Panc1 (cell line): ENCODE measurements around the gene NME5. TPM values are rescaled to one million over a fixed set of nuclear protein-coding genes. Genes with fewer than 3 reads are reported as not detected.

ENCODE experiments used
- ATAC-seq: fragments of 200-7000 bp; cut with Tn5 transposase; 2 replicates; pipeline ENCODE4 v1.9.1; 2020; ENCODE audit warnings: mild to moderate bottlenecking, moderate library complexity
- BruUV-seq: library from RNA; stranded (reverse); fragments of 400-500 nt; replicated peaks from 2 replicates; lab custom pipeline; 2021; lab: Mats Ljungman, UMichigan
- CTCF ChIA-PET: fragments of 300-600 bp; sonication (Branson Sonifier 250); formaldehyde crosslinking; loops from one replicate; lab custom pipeline; 2022; ENCODE audit warnings: antibody characterized with exemption; lab: Charles Lee
- POLR2A ChIA-PET: fragments of 300-600 bp; sonication (Branson Sonifier 250); formaldehyde crosslinking; loops from one replicate; lab custom pipeline; 2022; ENCODE audit warnings: antibody characterized with exemption; lab: Charles Lee
- DNase-seq: peaks from one replicate; pipeline ENCODE4 v3.0.0-alpha.2; 2010; ENCODE audit warnings: low read depth, low spot score
- H3K27ac ChIP-seq: 2 replicates; pipeline ENCODE4 v1.5.1; 2011; ENCODE audit warnings: mild to moderate bottlenecking, low read length, inconsistent platforms
- H3K27me3 ChIP-seq: fragments of 200-500 bp; sonication (Bioruptor generic); 2 replicates; pipeline ENCODE4 v1.6.0; 2014; ENCODE audit warnings: low read length, inconsistent platforms; ENCODE audit not compliant: control insufficient read depth, insufficient read depth
- H3K36me3 ChIP-seq: fragments of 200-500 bp; sonication (Bioruptor generic); 2 replicates; pipeline ENCODE4 v1.5.1; 2014; ENCODE audit warnings: inconsistent platforms, mild to moderate bottlenecking, low read length, moderate library complexity; ENCODE audit not compliant: control insufficient read depth, insufficient read depth
- H3K4me1 ChIP-seq: 2 replicates; pipeline ENCODE4 v1.5.1; 2011; ENCODE audit warnings: inconsistent platforms, mild to moderate bottlenecking, low read length, moderate library complexity; ENCODE audit not compliant: control insufficient read depth, insufficient read depth
- H3K4me3 ChIP-seq, 2 experiments: 2 replicates each; pipeline ENCODE4 v1.5.1; 2011 to 2012; ENCODE audit warnings: low read depth in 2 of 2, low read length in 2 of 2, mild to moderate bottlenecking in 2 of 2, inconsistent platforms in 1 of 2, moderate library complexity in 1 of 2
- H3K9me3 ChIP-seq: fragments of 200-500 bp; sonication (Bioruptor generic); 2 replicates; pipeline ENCODE4 v1.5.1; 2014; ENCODE audit warnings: low read depth, mild to moderate bottlenecking, inconsistent platforms, low read length, moderate library complexity; ENCODE audit not compliant: control insufficient read depth, insufficient read depth
- CTCF ChIP-seq: fragments of 450-650 bp; IDR thresholded peaks from 2 replicates; pipeline ENCODE4 v1.5.1; 2017; ENCODE audit warnings: mild to moderate bottlenecking
- POLR2AphosphoS5 ChIP-seq: IDR thresholded peaks from 2 replicates; pipeline ENCODE4 v1.6.1; 2012; ENCODE audit warnings: mild to moderate bottlenecking, low read depth, low read length, moderate library complexity
- REST ChIP-seq, 2 experiments: IDR thresholded peaks; 2 replicates each; pipeline ENCODE4 v1.6.1; 2011 to 2012; ENCODE audit warnings: low read depth in 2 of 2, control low read depth in 1 of 2, low read length in 1 of 2, mild to moderate bottlenecking in 1 of 2, moderate library complexity in 1 of 2; ENCODE audit not compliant: insufficient read depth in 1 of 2
- SIN3A ChIP-seq: IDR thresholded peaks from 2 replicates; pipeline ENCODE4 v1.6.1; 2012; ENCODE audit warnings: low read depth, mild to moderate bottlenecking, low read length, moderate library complexity, borderline replicate concordance; ENCODE audit not compliant: insufficient read depth
- TCF7L2 ChIP-seq: IDR thresholded peaks from 2 replicates; pipeline ENCODE4 v1.6.1; 2011; ENCODE audit warnings: mild to moderate bottlenecking, low read depth, low read length, inconsistent platforms
- in situ Hi-C: cut with HindIII; loops from 2 replicates; pipeline ENCODE4 v1.10.0; 2016; ENCODE audit warnings: low sequenced_read_pairs, low pct_unique_long_range_greater_than_20kb
- intact Hi-C: fragments of 100-400 bp; cut with micrococcal nuclease; formaldehyde crosslinking; loops from one replicate; pipeline ENCODE4 v1.10.0; 2022; ENCODE audit not compliant: unreplicated experiment
- total RNA-seq: library from RNA; stranded (reverse); gene quantifications from one replicate; pipeline ENCODE4 v1.2.1, GENCODE V29; 2021; ENCODE audit not compliant: unreplicated experiment

The NME5 gene
- total RNA-seq, 1 experiment from 2014 or later = 1.7 TPM

- BruUV-seq = no TSS peak
- Histone ChIP-seq H3K4me1 (peaks cover 4% of the 10 kb centered on the region; the same call in 1 of the 2 replicates), H3K27me3 (no peaks in the 10 kb centered on the region), H3K36me3 (no peaks in the 10 kb centered on the region), H3K4me3 (no peak overlapping the region), H3K9me3 (no peaks in the 10 kb centered on the region), H3K27ac (no peak overlapping the region)
- TF ChIP-seq SIN3A (no peak), POLR2AphosphoS5 (no peak), REST (IDR thresholded peaks at IDR 0.05; ENCODE audit: insufficient read depth in 1 of 2, low read depth in 2 of 2, low read length in 1 of 2) (no peak), TCF7L2 (no peak), CTCF (no peak)
- DNase-seq (no peak), ATAC-seq (no peak)
- intact Hi-C loops (no loop called here), in situ Hi-C loops (no loop called here)
- CTCF ChIA-PET = interaction anchor here (0.5 to 0.6 kb wide), 2 partner anchors 93 to 351 kb away, joined by 5 to 6 read pairs; no protein-coding TSS in a partner anchor
- POLR2A ChIA-PET = interaction anchor here (0.6 kb wide), 1 partner anchor 81 kb away, joined by 4 read pairs; no protein-coding TSS in a partner anchor
These were observed 9.9 kb downstream of the NME5 start for GRCh38 chr5:138129347-138129746.

GRCh38 chr5:138128334-138128733 is 10.9 kb downstream of the NME5 start:
- in situ Hi-C loops (no loop called here), intact Hi-C loops (no loop called here)
- ChIA-PET POLR2A (no interaction called here), CTCF (no interaction called here)
- no peak overlapping the region for H3K4me3 ChIP-seq
- DNase-seq = no peak
- H3K36me3 ChIP-seq = no peaks in the 10 kb centered on the region
- H3K27ac ChIP-seq = no peak overlapping the region
- H3K27me3 ChIP-seq = no peaks in the 10 kb centered on the region
- peaks cover 4% of the 10 kb centered on the region; the same call in 1 of the 2 replicates for H3K4me1 ChIP-seq
- no TSS peak for BruUV-seq
- TF ChIP-seq CTCF (no peak), TCF7L2 (no peak), REST (IDR thresholded peaks at IDR 0.05; ENCODE audit: insufficient read depth in 1 of 2, low read depth in 2 of 2, low read length in 1 of 2) (no peak), POLR2AphosphoS5 (no peak), SIN3A (no peak)
- H3K9me3 ChIP-seq = no peaks in the 10 kb centered on the region
- no peak; the same call in 1 of the 2 replicates for ATAC-seq
